ENCODE results near the gene RPL37A. TPM values are rescaled to one million over a fixed set of nuclear protein-coding genes. Genes with fewer than 3 reads are reported as not detected.

Gene RPL37A
- total RNA-seq, 1 donor from 2014 or later, result 493 TPM

GRCh38 chr2:216474925-216475670 is 23.5 kb upstream of the RPL37A start:
- Histone ChIP-seq H3K27me3 (no peaks in the 10 kb centered on the region), H3K36me3 (peaks cover 34 to 39% of the 10 kb centered on the region in 2 donors), H3K4me1 (no peaks in the 10 kb centered on the region), H3K27ac (no peak overlapping the region), H3K4me3 (no peak overlapping the region), H3K9me3 (no peaks in the 10 kb centered on the region)
- intact Hi-C loops (cut with DNase I), result no loop called here
- no peak for TF ChIP-seq CTCF (IDR thresholded peaks at IDR 0.05)
- no peak for DNase-seq (ENCODE audit: low spot score in 2 of 2)

DNA sequence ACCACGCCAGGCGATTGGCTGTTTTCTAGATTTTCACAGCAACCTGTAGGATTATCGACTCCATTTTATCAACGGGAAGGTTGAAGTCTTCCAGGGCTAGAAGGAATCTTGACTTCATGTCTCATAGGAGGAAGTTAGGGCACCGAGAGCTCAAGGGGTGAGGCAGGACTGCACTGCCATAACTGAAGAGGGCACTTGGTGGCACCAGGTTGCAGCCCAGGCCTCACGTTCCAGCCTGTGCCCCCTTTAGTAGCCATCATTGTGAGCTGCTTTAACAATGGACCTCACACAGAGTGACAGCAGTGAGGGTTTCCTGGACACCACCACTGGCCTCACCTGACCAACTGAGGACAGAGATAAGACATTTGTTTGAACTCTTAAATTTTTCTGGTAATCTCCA is 22.9 kb upstream of the RPL37A start:
- DNase-seq (ENCODE audit: low spot score in 2 of 2), result no peak
- H3K27me3 ChIP-seq, result no peaks in the 10 kb centered on the region
- H3K4me3 ChIP-seq, result no peak overlapping the region
- intact Hi-C loops (cut with DNase I), result no loop called here
- no peaks in the 10 kb centered on the region for H3K9me3 ChIP-seq
- no peak overlapping the region for H3K27ac ChIP-seq
- H3K36me3 ChIP-seq, result peaks cover 37 to 46% of the 10 kb centered on the region in 2 donors
- no peaks in the 10 kb centered on the region for H3K4me1 ChIP-seq
- no peak for TF ChIP-seq CTCF (IDR thresholded peaks at IDR 0.05)

DNA sequence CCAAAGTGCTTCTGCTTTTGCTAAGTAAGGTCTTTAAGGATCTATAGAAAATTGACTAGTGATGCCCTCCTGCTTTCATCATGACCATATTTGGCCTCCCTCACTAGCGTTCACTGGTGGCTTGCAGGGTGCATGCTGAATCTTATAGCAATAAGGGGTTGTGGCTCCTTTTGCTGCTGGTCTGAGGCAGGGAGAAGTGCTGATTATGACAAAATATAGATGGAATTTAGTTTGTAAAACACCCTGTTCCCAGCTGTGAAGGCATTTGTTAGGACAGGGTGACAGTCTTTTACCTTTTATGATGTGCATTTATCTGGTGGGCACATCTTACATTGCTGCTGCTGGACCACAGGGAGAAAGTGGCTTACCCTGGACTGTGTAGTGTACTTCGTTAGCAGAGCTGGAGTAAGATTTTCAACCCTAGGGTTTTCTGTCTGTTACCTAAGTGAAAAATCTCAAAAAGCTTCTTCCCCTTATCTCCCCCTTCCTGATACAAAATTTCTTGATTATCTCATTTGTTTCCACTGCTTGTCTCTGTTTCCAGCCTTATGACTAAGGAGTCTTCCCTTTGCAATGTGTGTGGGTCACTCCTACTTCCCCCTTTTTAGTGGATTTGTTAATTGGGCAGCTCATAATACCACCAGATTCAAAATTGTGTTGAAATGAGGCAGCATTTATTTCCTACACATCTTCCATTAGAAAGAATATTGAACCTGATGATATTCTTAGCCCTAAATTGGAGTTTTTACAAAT is 21.2 kb upstream of the RPL37A start:
- no peak for TF ChIP-seq CTCF (IDR thresholded peaks at IDR 0.05)
- DNase-seq (ENCODE audit: low spot score in 2 of 2), result no peak
- Histone ChIP-seq H3K27ac (no peak overlapping the region), H3K4me1 (no peaks in the 10 kb centered on the region), H3K36me3 (peaks cover 34 to 56% of the 10 kb centered on the region in 2 donors), H3K27me3 (no peaks in the 10 kb centered on the region), H3K9me3 (no peaks in the 10 kb centered on the region), H3K4me3 (no peak overlapping the region)
- intact Hi-C loops (cut with DNase I), result no loop called here

- Histone ChIP-seq H3K9me3 (no peaks in the 10 kb centered on the region), H3K36me3 (peaks cover 39 to 60% of the 10 kb centered on the region in 2 donors), H3K4me1 (no peaks in the 10 kb centered on the region), H3K4me3 (no peak overlapping the region), H3K27me3 (no peaks in the 10 kb centered on the region), H3K27ac (no peak overlapping the region)
- DNase-seq (ENCODE audit: low spot score in 2 of 2), result no peak
- TF ChIP-seq CTCF (IDR thresholded peaks at IDR 0.05), result no peak
- intact Hi-C loops (cut with DNase I), result no loop called here
Measured at GRCh38 chr2:216478151-216478550, 20.5 kb upstream of the RPL37A start.

- Histone ChIP-seq H3K4me3 (no peak overlapping the region), H3K27me3 (no peaks in the 10 kb centered on the region), H3K9me3 (no peaks in the 10 kb centered on the region), H3K27ac (no peak overlapping the region), H3K4me1 (no peaks in the 10 kb centered on the region), H3K36me3 (peaks cover 39 to 58% of the 10 kb centered on the region in 2 donors)
- no peak for DNase-seq (ENCODE audit: low spot score in 2 of 2)
- TF ChIP-seq CTCF (IDR thresholded peaks at IDR 0.05), result no peak
- intact Hi-C loops (cut with DNase I), result no loop called here
Measured at GRCh38 chr2:216478791-216479190, 19.9 kb upstream of the RPL37A start.
